Natural killer cell (primary cell): ENCODE measurements around the gene PHACTR3. TPM values are rescaled to one million over a fixed set of nuclear protein-coding genes. Genes with fewer than 3 reads are reported as not detected.

Source experiments
- ATAC-seq, 3 donors: fragments of 150-1000 bp in 2 of 3; fragments of 200-7000 bp in 1 of 3; cut with Tn5 transposase; 1 replicate in 1 of 3; 2 replicates in 2 of 3; pipeline ENCODE4 v1.10.0; 2021; ENCODE audit warnings: mild to moderate bottlenecking in 2 of 3, moderate library complexity in 2 of 3
- DNase-seq, 2 donors: peaks; one replicate each; pipeline versions ENCODE4 v3.0.0 to v3.0.0-alpha.2; 2013 to 2021; ENCODE audit warnings: mixed read lengths in 1 of 2
- H3K27ac ChIP-seq: one replicate; pipeline ENCODE4 v1.5.1; 2013; ENCODE audit warnings: mild to moderate bottlenecking, low read length
- H3K27me3 ChIP-seq: one replicate; pipeline ENCODE4 v1.6.1; 2013; ENCODE audit warnings: low read length; ENCODE audit not compliant: control insufficient read depth, insufficient read depth
- H3K36me3 ChIP-seq: one replicate; pipeline ENCODE4 v1.6.1; 2013; ENCODE audit warnings: low read length; ENCODE audit not compliant: control insufficient read depth, insufficient read depth
- H3K4me1 ChIP-seq: one replicate; pipeline ENCODE4 v1.6.1; 2013; ENCODE audit warnings: low read length; ENCODE audit not compliant: control insufficient read depth, insufficient read depth
- H3K4me3 ChIP-seq: one replicate; pipeline ENCODE4 v1.5.1; 2013; ENCODE audit warnings: low read length
- H3K9me3 ChIP-seq: one replicate; pipeline ENCODE4 v1.6.1; 2013; ENCODE audit warnings: low read length; ENCODE audit not compliant: control insufficient read depth, insufficient read depth
- H3K27ac Mint-ChIP-seq, 2 donors: one replicate each; pipeline ENCODE4 v1.8.0; 2022; ENCODE audit warnings: mild to moderate bottlenecking in 2 of 2, mixed read lengths in 2 of 2, moderate library complexity in 1 of 2
- H3K27me3 Mint-ChIP-seq, 2 donors: one replicate each; pipeline ENCODE4 v1.8.0; 2022; ENCODE audit warnings: low read depth in 2 of 2, mixed read lengths in 2 of 2
- H3K36me3 Mint-ChIP-seq: one replicate; pipeline ENCODE4 v1.8.0; 2022; ENCODE audit warnings: mixed read lengths
- H3K4me1 Mint-ChIP-seq, 2 donors: one replicate each; pipeline ENCODE4 v1.8.0; 2022; ENCODE audit warnings: mixed read lengths in 2 of 2
- H3K4me3 Mint-ChIP-seq: one replicate; pipeline ENCODE4 v1.8.0; 2022; ENCODE audit warnings: mild to moderate bottlenecking, moderate library complexity, mixed read lengths
- H3K9me3 Mint-ChIP-seq, 2 donors: one replicate each; pipeline ENCODE4 v1.8.0; 2022; ENCODE audit warnings: mixed read lengths in 2 of 2
- WGBS: methylation state at CpG from one replicate; pipeline ENCODE4 v1.1.7; 2013; ENCODE audit warnings: missing lambda C conversion rate; ENCODE audit not compliant: insufficient coverage; 5-methylcytosine and 5-hydroxymethylcytosine counted together
- intact Hi-C: fragments of 100-400 bp; cut with micrococcal nuclease; formaldehyde crosslinking; loops from one replicate; pipeline ENCODE4 v1.14.2; 2022
- total RNA-seq, 4 donors: library from RNA; stranded (reverse); fragments of 120-200 nt in 1 of 4; gene quantifications; one replicate each; pipeline versions ENCODE4 v1.2.3 to v1.2.4, GENCODE V29; 2013 to 2022
- TF ChIP-seq, protein P1 (sequence below): fragments of 200-600 bp; IDR thresholded peaks from one replicate; pipeline ENCODE4 v1.8.0; 2022; ENCODE audit warnings: antibody characterized with exemption

PHACTR3 gene
- total RNA-seq, 3 donors from 2014 or later (not counting 1 experiment from before 2014, with no cell fraction given), result not detected

DNA sequence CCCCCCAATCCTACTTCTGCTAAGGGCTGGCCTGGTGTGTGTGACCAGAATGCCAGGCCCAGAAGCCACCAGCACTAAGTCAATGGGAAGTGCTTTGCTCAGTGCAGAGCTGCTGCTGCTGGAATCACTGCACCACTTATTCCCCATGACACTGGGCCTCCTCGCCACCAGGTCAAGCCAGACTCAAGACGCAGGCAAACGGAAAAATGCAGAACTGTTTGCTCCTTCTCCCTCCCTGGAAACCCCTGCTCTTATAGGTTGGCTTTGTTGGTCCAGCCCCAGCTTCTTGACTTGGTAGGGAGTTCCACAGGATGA is 121.9 kb downstream of the PHACTR3 start:
- no peaks in the 10 kb centered on the region for H3K36me3 Mint-ChIP-seq
- H3K27me3 ChIP-seq, result no peaks in the 10 kb centered on the region
- H3K4me3 ChIP-seq, result no peak overlapping the region
- H3K4me1 ChIP-seq, result peaks cover 12% of the 10 kb centered on the region
- 84% methylated on average over 3 of the region's 3 CpGs for WGBS
- H3K4me3 Mint-ChIP-seq, result no peak overlapping the region
- H3K27ac ChIP-seq, result no peak overlapping the region
- DNase-seq (no peak), ATAC-seq (no peak)
- peaks cover 0 to 9% of the 10 kb centered on the region in 2 donors for H3K27me3 Mint-ChIP-seq
- TF ChIP-seq, protein P1, sequence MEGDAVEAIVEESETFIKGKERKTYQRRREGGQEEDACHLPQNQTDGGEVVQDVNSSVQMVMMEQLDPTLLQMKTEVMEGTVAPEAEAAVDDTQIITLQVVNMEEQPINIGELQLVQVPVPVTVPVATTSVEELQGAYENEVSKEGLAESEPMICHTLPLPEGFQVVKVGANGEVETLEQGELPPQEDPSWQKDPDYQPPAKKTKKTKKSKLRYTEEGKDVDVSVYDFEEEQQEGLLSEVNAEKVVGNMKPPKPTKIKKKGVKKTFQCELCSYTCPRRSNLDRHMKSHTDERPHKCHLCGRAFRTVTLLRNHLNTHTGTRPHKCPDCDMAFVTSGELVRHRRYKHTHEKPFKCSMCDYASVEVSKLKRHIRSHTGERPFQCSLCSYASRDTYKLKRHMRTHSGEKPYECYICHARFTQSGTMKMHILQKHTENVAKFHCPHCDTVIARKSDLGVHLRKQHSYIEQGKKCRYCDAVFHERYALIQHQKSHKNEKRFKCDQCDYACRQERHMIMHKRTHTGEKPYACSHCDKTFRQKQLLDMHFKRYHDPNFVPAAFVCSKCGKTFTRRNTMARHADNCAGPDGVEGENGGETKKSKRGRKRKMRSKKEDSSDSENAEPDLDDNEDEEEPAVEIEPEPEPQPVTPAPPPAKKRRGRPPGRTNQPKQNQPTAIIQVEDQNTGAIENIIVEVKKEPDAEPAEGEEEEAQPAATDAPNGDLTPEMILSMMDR, result no peak
- peaks cover 6 to 14% of the 10 kb centered on the region in 2 donors for H3K4me1 Mint-ChIP-seq
- H3K36me3 ChIP-seq, result no peaks in the 10 kb centered on the region
- no peaks in the 10 kb centered on the region for H3K9me3 Mint-ChIP-seq
- no peaks in the 10 kb centered on the region for H3K9me3 ChIP-seq
- intact Hi-C loops, result no loop called here
- no peak overlapping the region for H3K27ac Mint-ChIP-seq

DNA sequence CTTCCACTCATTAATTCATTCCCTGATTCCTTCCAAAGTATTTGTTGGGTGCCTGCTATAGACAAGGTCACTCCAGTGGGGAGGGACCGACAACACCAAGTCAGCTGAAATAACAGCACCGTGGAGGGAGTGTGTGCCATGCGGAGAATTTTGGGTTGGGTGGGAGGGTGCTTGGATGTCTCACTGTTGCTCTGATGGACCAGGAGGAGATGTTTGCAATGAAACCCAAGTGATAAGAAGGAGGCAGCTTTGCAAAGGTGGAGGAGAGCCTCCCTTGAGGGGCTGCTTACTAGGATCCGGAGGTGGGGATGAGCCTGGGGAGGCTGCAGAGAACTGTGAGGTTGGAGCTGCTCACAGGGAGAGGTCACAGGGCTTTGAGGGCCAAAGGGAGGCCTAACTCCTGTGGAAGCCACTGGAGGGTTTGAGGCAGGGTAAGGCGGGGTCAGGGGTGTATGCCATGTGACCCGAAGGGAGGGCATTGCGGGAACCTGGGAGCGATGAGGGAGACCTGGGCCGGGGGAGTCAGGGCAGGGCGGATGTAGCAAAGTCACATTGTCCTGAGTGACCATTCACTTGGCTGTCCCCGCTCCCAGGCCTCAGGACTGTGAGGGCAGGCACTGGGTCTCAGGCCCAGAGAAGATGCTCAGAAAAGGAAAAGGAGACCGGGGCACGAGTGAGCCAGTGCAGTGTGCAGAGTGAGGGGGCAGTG is 124.5 kb downstream of the PHACTR3 start:
- TF ChIP-seq, protein P1, result no peak
- no peak overlapping the region for H3K4me3 ChIP-seq
- no peaks in the 10 kb centered on the region for H3K36me3 Mint-ChIP-seq
- no peaks in the 10 kb centered on the region for H3K4me1 Mint-ChIP-seq
- DNase-seq (no peak), ATAC-seq (no peak)
- H3K27ac Mint-ChIP-seq, result no peak overlapping the region
- H3K27me3 ChIP-seq, result no peaks in the 10 kb centered on the region
- peaks cover 0 to 7% of the 10 kb centered on the region in 2 donors for H3K27me3 Mint-ChIP-seq
- 92% methylated on average over 13 of the region's 13 CpGs for WGBS
- H3K9me3 ChIP-seq, result no peaks in the 10 kb centered on the region
- H3K9me3 Mint-ChIP-seq, result no peaks in the 10 kb centered on the region
- H3K27ac ChIP-seq, result no peak overlapping the region
- H3K36me3 ChIP-seq, result no peaks in the 10 kb centered on the region
- intact Hi-C loops, result no loop called here
- peaks cover 2% of the 10 kb centered on the region for H3K4me1 ChIP-seq
- H3K4me3 Mint-ChIP-seq, result no peak overlapping the region

DNA sequence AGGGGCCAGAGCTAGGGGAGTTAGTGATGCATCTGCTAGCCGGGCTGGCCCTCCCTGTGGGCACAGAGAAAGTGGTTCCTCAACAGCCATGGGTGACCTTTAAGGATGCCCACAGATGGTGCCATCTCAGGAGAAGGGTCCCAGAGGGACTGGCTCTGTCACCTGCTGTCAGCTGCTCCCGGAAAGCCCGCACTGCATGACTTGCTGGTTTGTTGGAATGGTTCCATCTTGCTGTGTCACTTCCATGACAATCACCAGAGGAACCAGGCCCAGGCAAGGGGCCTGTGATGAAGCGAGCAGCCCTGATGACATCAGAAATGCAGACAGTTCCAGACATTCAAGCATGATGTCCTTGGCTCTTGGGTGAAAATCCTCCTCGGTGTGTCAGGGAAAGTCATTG is 125.2 kb downstream of the PHACTR3 start:
- TF ChIP-seq, protein P1, result no peak
- no peaks in the 10 kb centered on the region for H3K36me3 Mint-ChIP-seq
- Histone ChIP-seq H3K27ac (no peak overlapping the region), H3K27me3 (no peaks in the 10 kb centered on the region), H3K36me3 (no peaks in the 10 kb centered on the region), H3K4me3 (no peak overlapping the region), H3K9me3 (no peaks in the 10 kb centered on the region), H3K4me1 (no peaks in the 10 kb centered on the region)
- intact Hi-C loops, result no loop called here
- no peak for DNase-seq
- WGBS, result 83% methylated on average over 5 of the region's 5 CpGs
- no peak overlapping the region for H3K4me3 Mint-ChIP-seq
- no peaks in the 10 kb centered on the region for H3K9me3 Mint-ChIP-seq
- H3K27me3 Mint-ChIP-seq, result peaks cover 0 to 7% of the 10 kb centered on the region in 2 donors
- ATAC-seq, result no peak
- H3K4me1 Mint-ChIP-seq, result no peaks in the 10 kb centered on the region
- H3K27ac Mint-ChIP-seq, result no peak overlapping the region

- peaks cover 0 to 7% of the 10 kb centered on the region in 2 donors for H3K27me3 Mint-ChIP-seq
- TF ChIP-seq, protein P1, result no peak
- 97% methylated on average over 3 of the region's 3 CpGs for WGBS
- no peaks in the 10 kb centered on the region for H3K4me1 Mint-ChIP-seq
- no peak for ATAC-seq
- no peak for DNase-seq
- Histone ChIP-seq H3K27me3 (no peaks in the 10 kb centered on the region), H3K27ac (no peak overlapping the region), H3K36me3 (no peaks in the 10 kb centered on the region), H3K4me3 (no peak overlapping the region), H3K9me3 (no peaks in the 10 kb centered on the region), H3K4me1 (no peaks in the 10 kb centered on the region)
- no peak overlapping the region for H3K4me3 Mint-ChIP-seq
- no peak overlapping the region for H3K27ac Mint-ChIP-seq
- H3K36me3 Mint-ChIP-seq, result no peaks in the 10 kb centered on the region
- intact Hi-C loops, result no loop called here
- H3K9me3 Mint-ChIP-seq, result no peaks in the 10 kb centered on the region
These were observed 126.4 kb downstream of the PHACTR3 start for GRCh38 chr20:59730722-59731121.
